Endometrium (tissue), 2 donors: ENCODE measurements around the gene FAT4.

ENCODE experiments used
- FAIRE-seq: peaks from 2 replicates; lab custom pipeline; 2012; peaks lifted over from hg19 to GRCh38; lab: Jason Lieb, UNC
- donor health status: control.
- donor health status: control.

FAT4 gene

GRCh38 chr4:125317525-125317877 lies 2.7 kb downstream of the FAT4 start:
- no peak for FAIRE-seq

- no peak for FAIRE-seq
Measured at GRCh38 chr4:125319311-125319710, 4.6 kb downstream of the FAT4 start.

- FAIRE-seq, result no peak
Measured at GRCh38 chr4:125321709-125322365, 7.1 kb downstream of the FAT4 start.

- no peak for FAIRE-seq
Measured at GRCh38 chr4:125322366-125322730, 7.6 kb downstream of the FAT4 start.

GRCh38 chr4:125323654-125324053 lies 8.9 kb downstream of the FAT4 start:
- no peak for FAIRE-seq

- FAIRE-seq, result no peak
Measured at GRCh38 chr4:125325733-125326132, 11.0 kb downstream of the FAT4 start.

- FAIRE-seq, result no peak
Measured at GRCh38 chr4:125331116-125331515, 16.4 kb downstream of the FAT4 start.

- peak; percentile 99 for FAIRE-seq
Measured at GRCh38 chr4:125334926-125335325, 20.2 kb downstream of the FAT4 start.

- no peak for FAIRE-seq
Measured at GRCh38 chr4:125338814-125339213, 24.1 kb downstream of the FAT4 start.

GRCh38 chr4:125344198-125344597 lies 29.4 kb downstream of the FAT4 start:
- no peak for FAIRE-seq

GRCh38 chr4:125346616-125347015 lies 31.9 kb downstream of the FAT4 start:
- FAIRE-seq, result no peak

GRCh38 chr4:125350470-125351135 lies 35.8 kb downstream of the FAT4 start:
- no peak for FAIRE-seq

GRCh38 chr4:125352521-125352920 lies 37.8 kb downstream of the FAT4 start:
- FAIRE-seq, result no peak

- peak; percentile 8 for FAIRE-seq
Measured at GRCh38 chr4:125353131-125353530, 38.4 kb downstream of the FAT4 start.

GRCh38 chr4:125355791-125356190 lies 41.0 kb downstream of the FAT4 start:
- FAIRE-seq, result no peak

GRCh38 chr4:125357675-125358074 lies 42.9 kb downstream of the FAT4 start:
- no peak for FAIRE-seq

- no peak for FAIRE-seq
Measured at GRCh38 chr4:125358453-125358852, 43.7 kb downstream of the FAT4 start.

- FAIRE-seq, result no peak
Measured at GRCh38 chr4:125359363-125359762, 44.6 kb downstream of the FAT4 start.

GRCh38 chr4:125359960-125360634 lies 45.3 kb downstream of the FAT4 start:
- no peak for FAIRE-seq

- FAIRE-seq, result peak; percentile 91
Measured at GRCh38 chr4:125360727-125361126, 46.0 kb downstream of the FAT4 start.
